DND-41 (cell line): ENCODE measurements around the gene TARBP2.

Experiments
- ATAC-seq: fragments of 200-7000 bp; cut with Tn5 transposase; 3 replicates; pipeline ENCODE4 v1.9.1; 2021; ENCODE audit warnings: low read depth; ENCODE audit not compliant: insufficient read depth
- DNase-seq: peaks from one replicate; pipeline ENCODE4 v3.0.0-alpha.2; 2020
- H2AFZ ChIP-seq: 2 replicates; pipeline ENCODE4 v1.6.0; 2012; ENCODE audit warnings: low read depth, low read length
- H3K27ac ChIP-seq: 2 replicates; pipeline ENCODE4 v1.5.1; 2012; ENCODE audit warnings: low read length, inconsistent platforms
- H3K27me3 ChIP-seq: fragments of 200-600 bp; sonication (generic); 2 replicates; pipeline ENCODE4 v1.6.0; 2012; ENCODE audit warnings: low read length, mild to moderate bottlenecking, inconsistent platforms; ENCODE audit not compliant: insufficient read depth, poor library complexity
- H3K36me3 ChIP-seq: 2 replicates; pipeline ENCODE4 v1.5.1; 2012; ENCODE audit warnings: low read length, inconsistent platforms; ENCODE audit not compliant: insufficient read depth
- H3K4me1 ChIP-seq: 2 replicates; pipeline ENCODE4 v1.5.1; 2012; ENCODE audit warnings: mild to moderate bottlenecking, low read length; ENCODE audit not compliant: insufficient read depth
- H3K4me2 ChIP-seq: 2 replicates; pipeline ENCODE4 v1.6.0; 2012; ENCODE audit warnings: mild to moderate bottlenecking, moderate library complexity, low read length, inconsistent platforms; ENCODE audit not compliant: insufficient read depth
- H3K4me3 ChIP-seq, 2 experiments: fragments of 200-600 bp in 1 of 2; shearing (Covaris generic) in 1 of 2; 2 replicates each; pipeline ENCODE4 v1.5.1; 2012 to 2016; ENCODE audit warnings: inconsistent platforms in 2 of 2, low read length in 2 of 2, mild to moderate bottlenecking in 2 of 2, low read depth in 1 of 2, moderate library complexity in 1 of 2
- H3K79me2 ChIP-seq: 2 replicates; pipeline ENCODE4 v1.6.0; 2012; ENCODE audit warnings: low read length, inconsistent platforms; ENCODE audit not compliant: insufficient read depth
- H3K9ac ChIP-seq: 2 replicates; pipeline ENCODE4 v1.6.0; 2012; ENCODE audit warnings: low read depth, mild to moderate bottlenecking, inconsistent platforms, low read length, moderate library complexity
- H3K9me3 ChIP-seq: 2 replicates; pipeline ENCODE4 v1.5.1; 2012; ENCODE audit warnings: low read length, moderate library complexity, mild to moderate bottlenecking, inconsistent platforms; ENCODE audit not compliant: insufficient read depth, severe bottlenecking
- H4K20me1 ChIP-seq: 2 replicates; pipeline ENCODE4 v1.6.0; 2012; ENCODE audit warnings: low read length; ENCODE audit not compliant: insufficient read depth
- EZH2 ChIP-seq: IDR thresholded peaks from 3 replicates; pipeline ENCODE4 v1.6.1; 2012; ENCODE audit warnings: borderline replicate concordance, low read depth, mild to moderate bottlenecking, moderate library complexity, low read length, inconsistent platforms; ENCODE audit not compliant: severe bottlenecking
- TF ChIP-seq, protein P1 (sequence below): IDR thresholded peaks from 2 replicates; pipeline ENCODE4 v1.5.1; 2012; ENCODE audit warnings: borderline replicate concordance, low read length, moderate library complexity, mild to moderate bottlenecking; ENCODE audit not compliant: poor library complexity, severe bottlenecking; ENCODE audit errors: extremely low read depth

TARBP2 gene

GRCh38 chr12:53486736-53487487 is 14.2 kb upstream of the TARBP2 start:
- no peak overlapping the region for H3K9ac ChIP-seq
- no peaks in the 10 kb centered on the region for H3K4me1 ChIP-seq
- no peak for DNase-seq
- no peak overlapping the region for H2AFZ ChIP-seq
- H4K20me1 ChIP-seq = peaks cover 29% of the 10 kb centered on the region
- H3K36me3 ChIP-seq = peaks cover 60% of the 10 kb centered on the region
- no peak overlapping the region for H3K4me2 ChIP-seq
- H3K4me3 ChIP-seq = no peak overlapping the region
- H3K9me3 ChIP-seq = no peaks in the 10 kb centered on the region
- H3K79me2 ChIP-seq = no peaks in the 10 kb centered on the region
- no peak overlapping the region for H3K27ac ChIP-seq
- no peak for TF ChIP-seq EZH2
- TF ChIP-seq, protein P1, sequence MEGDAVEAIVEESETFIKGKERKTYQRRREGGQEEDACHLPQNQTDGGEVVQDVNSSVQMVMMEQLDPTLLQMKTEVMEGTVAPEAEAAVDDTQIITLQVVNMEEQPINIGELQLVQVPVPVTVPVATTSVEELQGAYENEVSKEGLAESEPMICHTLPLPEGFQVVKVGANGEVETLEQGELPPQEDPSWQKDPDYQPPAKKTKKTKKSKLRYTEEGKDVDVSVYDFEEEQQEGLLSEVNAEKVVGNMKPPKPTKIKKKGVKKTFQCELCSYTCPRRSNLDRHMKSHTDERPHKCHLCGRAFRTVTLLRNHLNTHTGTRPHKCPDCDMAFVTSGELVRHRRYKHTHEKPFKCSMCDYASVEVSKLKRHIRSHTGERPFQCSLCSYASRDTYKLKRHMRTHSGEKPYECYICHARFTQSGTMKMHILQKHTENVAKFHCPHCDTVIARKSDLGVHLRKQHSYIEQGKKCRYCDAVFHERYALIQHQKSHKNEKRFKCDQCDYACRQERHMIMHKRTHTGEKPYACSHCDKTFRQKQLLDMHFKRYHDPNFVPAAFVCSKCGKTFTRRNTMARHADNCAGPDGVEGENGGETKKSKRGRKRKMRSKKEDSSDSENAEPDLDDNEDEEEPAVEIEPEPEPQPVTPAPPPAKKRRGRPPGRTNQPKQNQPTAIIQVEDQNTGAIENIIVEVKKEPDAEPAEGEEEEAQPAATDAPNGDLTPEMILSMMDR = no peak
- H3K27me3 ChIP-seq = no peaks in the 10 kb centered on the region
- ATAC-seq = no peak

GRCh38 chr12:53489242-53489864 is 11.7 kb upstream of the TARBP2 start:
- peaks cover 10% of the 10 kb centered on the region for H4K20me1 ChIP-seq
- no peaks in the 10 kb centered on the region for H3K27me3 ChIP-seq
- H3K9ac ChIP-seq = no peak overlapping the region
- H3K4me3 ChIP-seq = no peak overlapping the region
- TF ChIP-seq EZH2 = no peak
- TF ChIP-seq, protein P1 = no peak
- no peaks in the 10 kb centered on the region for H3K9me3 ChIP-seq
- H2AFZ ChIP-seq = no peak overlapping the region
- H3K27ac ChIP-seq = no peak overlapping the region
- H3K4me1 ChIP-seq = peaks cover 22% of the 10 kb centered on the region
- H3K36me3 ChIP-seq = peaks cover 36% of the 10 kb centered on the region
- H3K79me2 ChIP-seq = no peaks in the 10 kb centered on the region
- ATAC-seq (no peak), DNase-seq (no peak)
- H3K4me2 ChIP-seq = no peak overlapping the region

GRCh38 chr12:53492188-53492587 is 8.9 kb upstream of the TARBP2 start:
- no peak overlapping the region for H3K9ac ChIP-seq
- no peak overlapping the region for H3K27ac ChIP-seq
- no peaks in the 10 kb centered on the region for H3K79me2 ChIP-seq
- H2AFZ ChIP-seq = no peak overlapping the region
- 0 out of 2 replicates have a peak, but pooled peaks cover 4% of the 10 kb centered on the region for H4K20me1 ChIP-seq
- DNase-seq (no peak), ATAC-seq (no peak)
- no peaks in the 10 kb centered on the region for H3K9me3 ChIP-seq
- no peak overlapping the region for H3K4me3 ChIP-seq
- peaks cover 9% of the 10 kb centered on the region; the same call in 1 of the 2 replicates for H3K36me3 ChIP-seq
- H3K27me3 ChIP-seq = no peaks in the 10 kb centered on the region
- TF ChIP-seq, protein P1 = no peak
- no peak for TF ChIP-seq EZH2
- peak overlapping the region; percentile 93; the same call in 1 of the 2 replicates for H3K4me2 ChIP-seq
- peaks cover 24% of the 10 kb centered on the region for H3K4me1 ChIP-seq
